ENCODE results near the gene KIF21B. TPM values are rescaled to one million over a fixed set of nuclear protein-coding genes. Genes with fewer than 3 reads are reported as not detected.

KIF21B gene
- total and polyA plus RNA-seq, 9 of the 15 experiments (the other 6 are each of a cell fraction or from before 2014, with no cell fraction given) = 0.46 to 13.4 (median 5.9) TPM

- TF ChIP-seq ZNF318 (IDR thresholded peaks at IDR 0.05; ENCODE audit: borderline replicate concordance in 1 of 2, low read depth in 1 of 2) (0 out of 4 replicates have a peak, but pooled peaks of 1 of the 2 experiments have one; percentile 34), KDM4B (IDR thresholded peaks at IDR 0.05; ENCODE audit: borderline replicate concordance in 2 of 2, low read depth in 1 of 2) (0 out of 4 replicates have a peak, but pooled peaks of 1 of the 2 experiments have one; percentile 39), ZNF274 (IDR thresholded peaks at IDR 0.05; ENCODE audit: borderline replicate concordance, low read depth, low read length) (no peak), FOXM1 (IDR thresholded peaks at IDR 0.05; ENCODE audit: low read depth) (peak; percentile 89), FOXM1 (CRISPR knock-in tag; IDR thresholded peaks at IDR 0.05; ENCODE audit: low read depth) (no peak), PATZ1 (CRISPR knock-in tag; IDR thresholded peaks at IDR 0.05; ENCODE audit: borderline replicate concordance) (no peak), POLR2AphosphoS5 (IDR thresholded peaks at IDR 0.05; ENCODE audit: control insufficient read depth, insufficient read depth, low read depth, low read length) (peak; percentile 58; the same call in 1 of the 2 replicates), DEAF1 (CRISPR knock-in tag; IDR thresholded peaks at IDR 0.05) (no peak), MAFF (IDR thresholded peaks at IDR 0.05; ENCODE audit: low read length) (no peak)
- TF ChIP-seq, protein P1, sequence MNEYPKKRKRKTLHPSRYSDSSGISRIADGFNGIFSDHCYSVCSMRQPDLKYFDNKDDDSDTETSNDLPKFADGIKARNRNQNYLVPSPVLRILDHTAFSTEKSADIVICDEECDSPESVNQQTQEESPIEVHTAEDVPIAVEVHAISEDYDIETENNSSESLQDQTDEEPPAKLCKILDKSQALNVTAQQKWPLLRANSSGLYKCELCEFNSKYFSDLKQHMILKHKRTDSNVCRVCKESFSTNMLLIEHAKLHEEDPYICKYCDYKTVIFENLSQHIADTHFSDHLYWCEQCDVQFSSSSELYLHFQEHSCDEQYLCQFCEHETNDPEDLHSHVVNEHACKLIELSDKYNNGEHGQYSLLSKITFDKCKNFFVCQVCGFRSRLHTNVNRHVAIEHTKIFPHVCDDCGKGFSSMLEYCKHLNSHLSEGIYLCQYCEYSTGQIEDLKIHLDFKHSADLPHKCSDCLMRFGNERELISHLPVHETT (CRISPR knock-in tag; conservative IDR thresholded peaks at IDR 0.05 in 1 of 2, IDR thresholded peaks at IDR 0.05 in 1 of 2) = peak in 1 of 2 experiments; percentile 71; a peak in 2 of 4 replicates
These were observed 4.1 kb downstream of the KIF21B start (continued) for GRCh38 chr1:201019321-201019977.
